ENCODE results near the gene ZSCAN16.

GRCh38 chr6:28165563-28165962, 41.2 kb downstream of the ZSCAN16 start:
- TF ChIP-seq ZNF707 (CRISPR knock-in tag; conservative IDR thresholded peaks at IDR 0.05) (no peak), USF2 (CRISPR knock-in tag; IDR thresholded peaks at IDR 0.05) (no peak), CREBBP (IDR thresholded peaks at IDR 0.05; ENCODE audit: low read depth, low read length) (no peak)
